ENCODE measurements around the gene SUN5. TPM values are rescaled to one million over a fixed set of nuclear protein-coding genes. Genes with fewer than 3 reads are reported as not detected.
"Not testable (repeated sequence)": the region's sequence is repeated elsewhere in the genome, so short reads cannot be mapped to it uniquely, and the experiment has no call there.

Gene SUN5
- total RNA-seq, 4 donors from 2014 or later = not detected

- no peaks in the 10 kb centered on the region for H3K27me3 ChIP-seq
- TF ChIP-seq, protein P1, sequence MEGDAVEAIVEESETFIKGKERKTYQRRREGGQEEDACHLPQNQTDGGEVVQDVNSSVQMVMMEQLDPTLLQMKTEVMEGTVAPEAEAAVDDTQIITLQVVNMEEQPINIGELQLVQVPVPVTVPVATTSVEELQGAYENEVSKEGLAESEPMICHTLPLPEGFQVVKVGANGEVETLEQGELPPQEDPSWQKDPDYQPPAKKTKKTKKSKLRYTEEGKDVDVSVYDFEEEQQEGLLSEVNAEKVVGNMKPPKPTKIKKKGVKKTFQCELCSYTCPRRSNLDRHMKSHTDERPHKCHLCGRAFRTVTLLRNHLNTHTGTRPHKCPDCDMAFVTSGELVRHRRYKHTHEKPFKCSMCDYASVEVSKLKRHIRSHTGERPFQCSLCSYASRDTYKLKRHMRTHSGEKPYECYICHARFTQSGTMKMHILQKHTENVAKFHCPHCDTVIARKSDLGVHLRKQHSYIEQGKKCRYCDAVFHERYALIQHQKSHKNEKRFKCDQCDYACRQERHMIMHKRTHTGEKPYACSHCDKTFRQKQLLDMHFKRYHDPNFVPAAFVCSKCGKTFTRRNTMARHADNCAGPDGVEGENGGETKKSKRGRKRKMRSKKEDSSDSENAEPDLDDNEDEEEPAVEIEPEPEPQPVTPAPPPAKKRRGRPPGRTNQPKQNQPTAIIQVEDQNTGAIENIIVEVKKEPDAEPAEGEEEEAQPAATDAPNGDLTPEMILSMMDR (IDR thresholded peaks at IDR 0.05) = no peak
- no peak for TF ChIP-seq POLR2A (IDR thresholded peaks at IDR 0.05)
- intact Hi-C loops (cut with DNase I; ENCODE audit: low total_unique reads) = no loop called here
- no peaks in the 10 kb centered on the region for H3K9me3 ChIP-seq
- H3K4me1 ChIP-seq = no peaks in the 10 kb centered on the region
- H3K27ac ChIP-seq = no peak overlapping the region
- no peak for DNase-seq
- H3K36me3 ChIP-seq = no peaks in the 10 kb centered on the region
- H3K4me3 ChIP-seq = no peak overlapping the region
Observed at GRCh38 chr20:32977281-32978008, 26.8 kb downstream of the SUN5 start.

GRCh38 chr20:32976746-32977145 lies 27.5 kb downstream of the SUN5 start:
- Histone ChIP-seq H3K27ac (no peak overlapping the region), H3K4me1 (no peaks in the 10 kb centered on the region), H3K9me3 (no peaks in the 10 kb centered on the region), H3K36me3 (no peaks in the 10 kb centered on the region), H3K4me3 (no peak overlapping the region), H3K27me3 (no peaks in the 10 kb centered on the region)
- no peak for DNase-seq
- intact Hi-C loops (cut with DNase I; ENCODE audit: low total_unique reads) = no loop called here
- TF ChIP-seq POLR2A (IDR thresholded peaks at IDR 0.05) = no peak
- TF ChIP-seq, protein P1 (IDR thresholded peaks at IDR 0.05) = no peak

GRCh38 chr20:32975698-32976674 lies 28.2 kb downstream of the SUN5 start:
- no peaks in the 10 kb centered on the region for H3K36me3 ChIP-seq
- no peak overlapping the region for H3K4me3 ChIP-seq
- intact Hi-C loops (cut with DNase I; ENCODE audit: low total_unique reads) = no loop called here
- DNase-seq = no peak
- H3K4me1 ChIP-seq = no peaks in the 10 kb centered on the region
- no peaks in the 10 kb centered on the region for H3K27me3 ChIP-seq
- no peak for TF ChIP-seq POLR2A (IDR thresholded peaks at IDR 0.05)
- TF ChIP-seq, protein P1 (IDR thresholded peaks at IDR 0.05) = no peak
- H3K27ac ChIP-seq = no peak overlapping the region
- no peaks in the 10 kb centered on the region for H3K9me3 ChIP-seq

DNA sequence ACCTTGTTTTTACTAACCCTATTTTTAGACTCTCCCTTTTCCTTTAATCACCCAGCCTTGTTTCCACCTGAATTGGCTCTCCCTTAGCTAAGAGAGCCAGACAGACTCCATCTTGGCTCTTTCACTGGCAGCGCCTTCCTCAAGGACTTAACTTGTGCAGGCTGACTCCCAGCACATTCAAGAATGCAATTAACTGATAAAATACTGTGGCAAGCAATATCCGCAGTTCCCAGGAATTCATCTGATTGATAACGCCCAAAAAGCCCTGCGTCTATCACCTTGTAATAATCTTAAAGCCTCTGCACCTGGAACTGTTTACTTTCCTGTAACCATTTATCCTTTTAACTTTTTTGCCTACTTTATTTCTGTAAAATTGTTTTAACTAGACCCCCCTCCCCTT lies 29.1 kb downstream of the SUN5 start:
- H3K9me3 ChIP-seq; H3K4me1 ChIP-seq; H3K27me3 ChIP-seq; H3K4me3 ChIP-seq; H3K27ac ChIP-seq; DNase-seq; intact Hi-C loops (cut with DNase I; ENCODE audit: low total_unique reads); H3K36me3 ChIP-seq: not testable (repeated sequence)

DNA sequence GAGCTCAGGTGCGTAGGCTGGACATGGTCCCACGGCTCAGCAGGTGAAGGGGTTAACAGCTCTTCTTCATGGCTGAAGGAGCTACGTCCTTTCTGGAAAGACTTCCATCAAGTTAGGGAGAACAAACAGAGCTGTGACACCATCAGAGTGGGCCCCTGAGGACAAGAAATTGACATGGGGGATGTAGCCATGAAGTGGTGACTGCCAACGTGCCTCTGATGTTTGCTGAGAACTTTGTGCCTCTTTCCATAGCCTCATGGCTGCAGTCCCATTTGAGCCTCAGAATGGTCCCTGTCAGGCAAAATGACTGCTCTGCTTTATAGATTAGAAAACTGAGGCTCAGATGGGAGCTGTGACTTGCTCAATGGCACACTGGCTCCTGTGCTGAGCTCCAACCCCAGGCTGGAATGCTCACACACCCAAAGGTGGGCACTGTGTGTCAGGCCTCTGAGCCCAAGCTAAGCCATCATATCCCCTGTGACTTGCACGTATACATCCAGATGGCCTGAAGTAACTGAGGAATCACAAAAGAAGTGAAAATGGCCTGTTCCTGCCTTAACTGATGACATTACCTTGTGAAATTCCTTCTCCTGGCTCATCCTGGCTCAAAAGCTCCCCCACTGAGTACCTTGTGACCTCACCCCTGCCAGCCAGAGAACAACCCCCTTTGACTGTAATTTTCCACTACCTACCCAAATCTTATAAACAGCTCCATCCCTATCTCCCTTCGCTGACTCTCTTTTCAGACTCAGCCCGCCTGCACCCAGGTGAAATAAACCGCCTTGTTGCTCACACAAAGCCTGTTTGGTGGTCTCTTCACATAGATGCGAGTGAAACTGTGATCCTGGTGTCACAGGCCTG lies 29.8 kb downstream of the SUN5 start:
- H3K9me3 ChIP-seq; H3K4me3 ChIP-seq; DNase-seq; intact Hi-C loops (cut with DNase I; ENCODE audit: low total_unique reads); H3K27ac ChIP-seq; H3K36me3 ChIP-seq; H3K4me1 ChIP-seq; H3K27me3 ChIP-seq: not testable (repeated sequence)

All from uterus (tissue), 4 donors.